ENCODE results near the gene ELF1. TPM values are rescaled to one million over a fixed set of nuclear protein-coding genes. Genes with fewer than 3 reads are reported as not detected.

ELF1 gene
- polyA plus RNA-seq, 1 of the 3 experiments (the other 2 are of a cell fraction): 11.1 TPM

GRCh38 chr13:40943073-40943472, 76.0 kb downstream of the ELF1 start:
- H2AFZ ChIP-seq (ENCODE audit: low read depth): no peak overlapping the region
- no peaks in the 10 kb centered on the region for H3K79me2 ChIP-seq (ENCODE audit: insufficient read depth)
- H3K4me2 ChIP-seq: no peak overlapping the region
- H3K36me3 ChIP-seq (replicated peaks in 1 of 2; ENCODE audit: control insufficient read depth in 1 of 2, insufficient read depth in 2 of 2, low read length in 1 of 2): peaks cover 16 to 27% of the 10 kb centered on the region in 2 experiments
- CTCF ChIA-PET: no interaction called here
- no peak overlapping the region for H3K9ac ChIP-seq
- H3K27ac ChIP-seq (ENCODE audit: low read depth in 2 of 2, low read length in 1 of 2): no peak overlapping the region
- H4K20me1 ChIP-seq (ENCODE audit: insufficient read depth): no peaks in the 10 kb centered on the region
- no peak for DNase-seq
- H3K4me3 ChIP-seq (ENCODE audit: low read depth in 2 of 2, low read length in 1 of 2): no peak overlapping the region
- no peaks in the 10 kb centered on the region for H3F3A ChIP-seq (replicated peaks; ENCODE audit: insufficient read depth)
- H3K9me2 ChIP-seq: no peaks in the 10 kb centered on the region
- TF ChIP-seq FOXM1 (IDR thresholded peaks at IDR 0.05; ENCODE audit: low read depth): no peak
- TF ChIP-seq RAD21 (IDR thresholded peaks at IDR 0.05; ENCODE audit: low read length): no peak
- TF ChIP-seq SIN3A (IDR thresholded peaks at IDR 0.05; ENCODE audit: borderline replicate concordance, low read depth, low read length): no peak
- TF ChIP-seq USF2 (IDR thresholded peaks at IDR 0.05; ENCODE audit: borderline replicate concordance, low read depth, low read length): no peak
- TF ChIP-seq TCF12 (IDR thresholded peaks at IDR 0.05): no peak
- POLR2A ChIA-PET: no interaction called here
- H3K9me3 ChIP-seq: no peaks in the 10 kb centered on the region
- H3K27me3 ChIP-seq (ENCODE audit: insufficient read depth): no peaks in the 10 kb centered on the region
- H3K4me1 ChIP-seq (ENCODE audit: control insufficient read depth in 1 of 2, insufficient read depth in 2 of 2, low read depth in 1 of 2, low read length in 1 of 2): no peaks in the 10 kb centered on the region

- no peaks in the 10 kb centered on the region for H3K9me3 ChIP-seq
- no peak for DNase-seq
- peaks cover 12 to 27% of the 10 kb centered on the region in 2 experiments for H3K36me3 ChIP-seq (replicated peaks in 1 of 2; ENCODE audit: control insufficient read depth in 1 of 2, insufficient read depth in 2 of 2, low read length in 1 of 2)
- CTCF ChIA-PET: no interaction called here
- no peak overlapping the region for H3K4me2 ChIP-seq
- H3K27me3 ChIP-seq (ENCODE audit: insufficient read depth): no peaks in the 10 kb centered on the region
- WGBS (ENCODE audit: low lambda C conversion rate): 97% methylated on average over 5 of the region's 5 CpGs
- H3F3A ChIP-seq (replicated peaks; ENCODE audit: insufficient read depth): no peaks in the 10 kb centered on the region
- no peaks in the 10 kb centered on the region for H3K4me1 ChIP-seq (ENCODE audit: control insufficient read depth in 1 of 2, insufficient read depth in 2 of 2, low read depth in 1 of 2, low read length in 1 of 2)
- no peaks in the 10 kb centered on the region for H3K9me2 ChIP-seq
- POLR2A ChIA-PET: no interaction called here
- no peaks in the 10 kb centered on the region for H4K20me1 ChIP-seq (ENCODE audit: insufficient read depth)
- H3K9ac ChIP-seq: no peak overlapping the region
- no peak overlapping the region for H3K27ac ChIP-seq (ENCODE audit: low read depth in 2 of 2, low read length in 1 of 2)
- H2AFZ ChIP-seq (ENCODE audit: low read depth): no peak overlapping the region
- H3K4me3 ChIP-seq (ENCODE audit: low read depth in 2 of 2, low read length in 1 of 2): no peak overlapping the region
- TF ChIP-seq RCOR1 (IDR thresholded peaks at IDR 0.05; ENCODE audit: low read length): no peak
- no peak for TF ChIP-seq USF1 (IDR thresholded peaks at IDR 0.05; ENCODE audit: borderline replicate concordance, low read depth)
- TF ChIP-seq NFIC (IDR thresholded peaks at IDR 0.05; ENCODE audit: borderline replicate concordance): no peak
- TF ChIP-seq JUND (IDR thresholded peaks at IDR 0.05): no peak
- TF ChIP-seq USF2 (IDR thresholded peaks at IDR 0.05; ENCODE audit: borderline replicate concordance, low read depth, low read length): no peak
- TF ChIP-seq FOSL2 (IDR thresholded peaks at IDR 0.05; ENCODE audit: borderline replicate concordance, low read depth): no peak
- no peak for TF ChIP-seq REST (IDR thresholded peaks at IDR 0.05; ENCODE audit: low read depth, low read length)
- no peak for TF ChIP-seq ELF1 (IDR thresholded peaks at IDR 0.05)
- no peak for TF ChIP-seq IRF3 (IDR thresholded peaks at IDR 0.05; ENCODE audit: low read depth, low read length)
- TF ChIP-seq GABPA (IDR thresholded peaks at IDR 0.05; ENCODE audit: low read depth): no peak
- H3K79me2 ChIP-seq (ENCODE audit: insufficient read depth): no peaks in the 10 kb centered on the region
Measured at GRCh38 chr13:40941581-40941980, 77.5 kb downstream of the ELF1 start.

All from SK-N-SH (cell line).